GM12873 (cell line): ENCODE data around the gene ATL2.

Source experiments
- TF ChIP-seq, protein P1 (sequence below): IDR thresholded peaks from 2 replicates; pipeline ENCODE4 v1.5.1; 2012; ENCODE audit warnings: low read depth, mild to moderate bottlenecking, moderate library complexity, low read length, control low read depth; ENCODE audit not compliant: insufficient read depth; ENCODE audit errors: missing control alignments

The ATL2 gene

DNA sequence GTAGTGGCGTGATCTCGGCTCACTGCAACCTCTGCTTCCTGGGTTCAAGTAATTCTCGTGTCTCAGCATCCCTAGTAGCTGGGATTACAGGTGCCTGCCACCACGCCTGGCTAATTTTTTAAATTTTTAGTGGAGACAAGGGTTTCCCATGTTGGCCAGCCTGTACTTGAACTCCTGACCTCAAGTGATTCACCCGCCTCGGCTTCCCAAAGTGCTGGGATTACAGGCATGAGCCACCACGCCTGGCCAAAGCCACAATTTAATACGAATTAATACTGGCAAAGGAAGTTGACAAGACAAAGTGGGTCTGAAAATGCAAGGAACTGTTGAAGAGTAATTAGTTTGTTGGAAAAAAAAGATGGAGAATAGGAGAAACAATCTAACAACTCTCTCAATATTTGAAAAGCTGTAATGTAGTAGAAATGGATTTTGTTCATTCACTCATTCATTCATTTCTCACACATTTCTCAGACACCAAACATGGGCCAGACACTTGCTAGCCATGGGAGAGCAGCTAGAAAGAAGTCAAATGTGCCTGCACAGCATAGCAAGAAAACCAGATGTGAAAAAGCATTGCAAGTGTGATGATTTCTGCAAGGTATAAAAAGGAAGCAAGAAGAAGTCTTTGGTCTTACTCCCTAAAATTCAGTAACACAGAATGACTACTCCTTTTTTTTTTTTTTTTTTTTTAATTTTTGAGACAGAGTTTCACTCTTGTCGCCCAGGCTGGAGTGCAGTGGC lies 39.4 kb upstream of the ATL2 start:
- TF ChIP-seq, protein P1, sequence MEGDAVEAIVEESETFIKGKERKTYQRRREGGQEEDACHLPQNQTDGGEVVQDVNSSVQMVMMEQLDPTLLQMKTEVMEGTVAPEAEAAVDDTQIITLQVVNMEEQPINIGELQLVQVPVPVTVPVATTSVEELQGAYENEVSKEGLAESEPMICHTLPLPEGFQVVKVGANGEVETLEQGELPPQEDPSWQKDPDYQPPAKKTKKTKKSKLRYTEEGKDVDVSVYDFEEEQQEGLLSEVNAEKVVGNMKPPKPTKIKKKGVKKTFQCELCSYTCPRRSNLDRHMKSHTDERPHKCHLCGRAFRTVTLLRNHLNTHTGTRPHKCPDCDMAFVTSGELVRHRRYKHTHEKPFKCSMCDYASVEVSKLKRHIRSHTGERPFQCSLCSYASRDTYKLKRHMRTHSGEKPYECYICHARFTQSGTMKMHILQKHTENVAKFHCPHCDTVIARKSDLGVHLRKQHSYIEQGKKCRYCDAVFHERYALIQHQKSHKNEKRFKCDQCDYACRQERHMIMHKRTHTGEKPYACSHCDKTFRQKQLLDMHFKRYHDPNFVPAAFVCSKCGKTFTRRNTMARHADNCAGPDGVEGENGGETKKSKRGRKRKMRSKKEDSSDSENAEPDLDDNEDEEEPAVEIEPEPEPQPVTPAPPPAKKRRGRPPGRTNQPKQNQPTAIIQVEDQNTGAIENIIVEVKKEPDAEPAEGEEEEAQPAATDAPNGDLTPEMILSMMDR, result no peak

DNA sequence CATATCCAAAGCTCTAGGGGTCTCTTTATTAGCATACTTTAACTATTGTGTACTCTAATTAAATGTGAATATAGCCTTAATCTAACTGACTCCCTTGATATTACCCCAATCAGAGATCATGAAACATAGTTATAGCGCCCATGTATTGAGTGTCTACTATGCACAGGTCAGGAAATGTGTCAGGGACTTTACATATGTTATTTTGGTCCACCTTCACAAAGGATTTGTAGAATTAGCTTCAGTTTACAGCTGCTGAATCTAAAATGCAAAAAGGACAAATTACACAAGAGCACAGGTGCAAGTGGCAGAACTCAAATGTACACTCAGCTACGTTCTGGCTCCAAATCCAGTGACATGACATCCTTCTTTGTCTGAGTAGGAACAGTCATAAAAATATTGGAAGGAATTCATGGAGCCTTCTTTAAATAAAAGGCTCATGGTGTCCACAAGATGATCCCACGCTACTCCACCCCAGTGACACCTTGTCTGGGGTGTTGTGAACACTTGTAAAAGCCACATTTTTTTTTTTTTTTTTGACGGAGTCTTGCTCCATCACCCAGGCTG lies 38.7 kb upstream of the ATL2 start:
- TF ChIP-seq, protein P1, result no peak

DNA sequence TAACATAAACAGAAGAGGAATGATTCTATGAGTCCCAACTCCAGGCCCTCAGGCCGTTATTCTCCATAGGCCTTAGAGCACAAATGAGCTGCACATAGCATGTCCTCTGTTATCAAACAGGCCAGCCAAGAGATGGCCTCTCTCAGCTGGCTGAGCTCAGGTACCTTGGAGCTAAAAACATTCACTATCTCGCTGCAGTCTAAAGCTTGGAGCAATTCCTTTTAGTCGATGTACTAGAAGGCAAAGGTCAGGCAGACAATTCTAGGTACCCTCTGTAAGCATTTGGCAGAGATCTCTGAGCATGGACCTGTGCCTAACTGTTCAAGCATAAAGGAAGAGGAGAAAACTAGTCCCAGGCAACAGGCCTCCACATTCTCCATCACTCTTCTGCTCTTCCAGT lies 38.0 kb upstream of the ATL2 start:
- TF ChIP-seq, protein P1, result no peak

DNA sequence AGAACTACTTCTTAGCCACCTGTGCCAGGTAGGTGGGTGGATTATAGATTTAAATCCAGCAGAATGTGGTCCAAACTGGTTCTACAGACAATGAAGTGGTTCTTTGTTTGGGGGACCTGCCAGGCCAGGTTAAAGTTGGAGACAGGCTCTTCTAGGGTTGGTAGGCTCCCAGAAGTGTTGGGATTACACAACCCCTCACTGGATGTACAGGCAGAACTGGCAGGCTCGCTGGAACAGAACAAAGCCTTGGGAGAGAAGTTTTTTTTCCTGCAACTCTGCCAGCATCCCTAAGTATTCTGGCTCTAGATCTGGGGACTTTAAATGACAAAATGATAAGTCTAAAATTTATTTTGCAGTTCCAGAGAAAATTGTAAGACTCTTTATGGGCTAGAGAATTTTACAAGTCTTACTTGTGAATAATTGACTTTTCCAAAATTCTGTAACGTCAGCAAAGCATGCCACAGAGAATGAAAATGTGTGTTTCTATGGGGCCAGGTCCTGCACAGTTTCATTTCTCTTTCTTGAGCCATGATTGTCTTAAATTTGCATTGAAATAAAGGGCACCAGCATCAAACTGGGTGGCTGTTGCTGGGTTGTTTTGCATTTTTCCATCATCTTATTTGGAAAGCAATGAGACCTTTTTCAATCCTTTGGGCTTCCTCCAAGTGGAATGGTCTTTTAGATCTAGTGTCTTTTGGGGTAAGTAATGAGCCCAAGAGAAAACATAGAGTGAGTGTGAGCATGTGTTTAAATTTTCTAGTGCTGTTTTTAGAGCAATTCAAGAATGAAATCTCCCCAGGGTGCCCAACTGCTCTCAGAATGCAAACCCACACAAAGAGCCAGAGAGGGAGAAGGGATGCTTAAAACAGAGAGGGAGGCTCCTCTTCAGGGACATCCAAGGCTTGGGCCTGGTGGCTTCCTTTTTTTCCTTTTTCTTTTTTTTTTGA lies 32.4 kb upstream of the ATL2 start:
- TF ChIP-seq, protein P1, result no peak

DNA sequence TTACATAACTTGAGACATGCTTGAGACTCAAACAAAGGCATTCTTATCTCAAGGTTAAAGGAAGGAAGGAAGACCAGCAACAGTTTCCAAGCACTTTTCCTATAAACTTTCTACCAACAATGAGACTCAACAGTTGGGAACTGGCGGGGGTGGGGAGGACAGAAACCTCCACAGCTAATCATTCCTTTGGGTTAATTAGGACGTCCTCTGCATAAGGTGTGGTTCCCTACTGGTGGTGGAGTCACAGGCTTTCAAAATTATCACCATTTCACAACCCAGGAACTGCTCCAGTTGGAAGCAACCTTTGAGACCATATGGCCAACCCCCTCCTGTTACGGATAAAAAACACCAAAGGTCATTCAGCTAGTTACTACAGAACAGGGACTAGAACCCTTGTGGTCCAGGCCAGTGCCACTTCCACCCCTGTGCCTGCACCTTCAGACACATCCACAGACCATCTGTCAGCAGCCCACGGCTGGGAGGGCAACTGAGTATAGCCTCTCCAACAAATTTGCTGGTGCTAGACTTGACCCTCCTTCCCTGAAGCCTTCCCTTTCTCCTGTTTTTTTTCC lies 30.1 kb upstream of the ATL2 start:
- TF ChIP-seq, protein P1, result no peak

DNA sequence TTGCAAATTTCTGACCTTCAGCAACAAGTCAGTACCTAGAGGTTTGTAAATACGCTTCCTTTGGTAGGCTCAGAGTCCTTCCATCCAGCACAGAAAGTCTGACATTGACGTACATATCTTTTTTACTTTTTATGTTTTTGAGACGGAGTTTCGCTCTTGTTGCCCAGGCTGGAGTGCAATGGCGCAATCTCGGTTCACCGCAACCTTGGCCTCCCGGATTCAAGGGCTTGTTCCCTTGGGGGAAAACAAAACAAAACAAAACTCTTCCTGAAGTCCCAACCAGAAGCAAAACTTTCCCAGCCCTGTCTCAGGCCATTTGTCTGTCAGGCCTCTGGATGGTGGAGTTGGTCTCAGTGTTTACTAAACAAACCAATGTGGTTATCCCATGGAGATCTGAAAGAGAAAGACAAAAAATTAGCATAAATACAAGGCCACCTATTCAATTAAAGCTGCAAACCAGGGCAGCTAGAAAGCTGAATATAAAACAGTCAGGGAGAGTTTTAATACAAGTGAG lies 29.6 kb upstream of the ATL2 start:
- TF ChIP-seq, protein P1, result no peak
